Mesenteric fat pad (tissue), 1 donor: ENCODE data around the gene EFNA2. TPM values are rescaled to one million over a fixed set of nuclear protein-coding genes. Genes with fewer than 3 reads are reported as not detected.
"Not testable (repeated sequence)": the region's sequence is repeated elsewhere in the genome, so short reads cannot be mapped to it uniquely, and the experiment has no call there.

Source experiments
- DNase-seq: peaks from one replicate; pipeline ENCODE4 v3.0.0-alpha.2; 2020; ENCODE audit warnings: low spot score
- total RNA-seq: library from RNA; stranded (reverse); fragmentation: NEBNext Ultra II Directional; extraction: Animal tissue kit (Norgen Biotek cat#: 25700); gene quantifications from one replicate; pipeline ENCODE4 v1.2.1, GENCODE V29; 2021
- donor health status: DM: yes; HTN: yes; CAD: no.

The EFNA2 gene
- total RNA-seq, 1 donor from 2014 or later: not detected

- no peak for DNase-seq
Observed at GRCh38 chr19:1295169-1296012, 9.7 kb downstream of the EFNA2 start.

- no peak for DNase-seq
Observed at GRCh38 chr19:1296078-1296477, 10.4 kb downstream of the EFNA2 start.

GRCh38 chr19:1296575-1297271 lies 11.1 kb downstream of the EFNA2 start:
- DNase-seq: no peak

GRCh38 chr19:1298235-1298634 lies 12.6 kb downstream of the EFNA2 start:
- DNase-seq: no peak

GRCh38 chr19:1299801-1300200 lies 14.1 kb downstream of the EFNA2 start:
- DNase-seq: no peak

- DNase-seq: no peak
Observed at GRCh38 chr19:1300744-1301490, 15.2 kb downstream of the EFNA2 start.

- DNase-seq: no peak
Observed at GRCh38 chr19:1302533-1303239, 17.0 kb downstream of the EFNA2 start.

- no peak for DNase-seq
Observed at GRCh38 chr19:1304197-1304924, 18.7 kb downstream of the EFNA2 start.

GRCh38 chr19:1305354-1305753 lies 19.7 kb downstream of the EFNA2 start:
- DNase-seq: not testable (repeated sequence)

GRCh38 chr19:1307320-1307719 lies 21.6 kb downstream of the EFNA2 start:
- DNase-seq: no peak

- DNase-seq: no peak
Observed at GRCh38 chr19:1307755-1308303, 22.2 kb downstream of the EFNA2 start.

GRCh38 chr19:1308718-1309117 lies 23.0 kb downstream of the EFNA2 start:
- no peak for DNase-seq

GRCh38 chr19:1309977-1310852 lies 24.5 kb downstream of the EFNA2 start:
- DNase-seq: no peak

- DNase-seq: no peak
Observed at GRCh38 chr19:1310853-1311180, 25.1 kb downstream of the EFNA2 start.

GRCh38 chr19:1311543-1312091 lies 25.9 kb downstream of the EFNA2 start:
- DNase-seq: no peak

GRCh38 chr19:1312767-1313694 lies 27.4 kb downstream of the EFNA2 start:
- no peak for DNase-seq

GRCh38 chr19:1313695-1314613 lies 28.3 kb downstream of the EFNA2 start:
- no peak for DNase-seq
